Erythroblast (primary cell): ENCODE data around the gene CARD8.

Experiments used
- GATA1 ChIP-seq: IDR thresholded peaks from 2 replicates; pipeline ENCODE4 v1.6.1; 2011; ENCODE audit warnings: low read depth, mild to moderate bottlenecking, control low read depth, low read length, moderate library complexity
- POLR2A ChIP-seq: IDR thresholded peaks from 2 replicates; pipeline ENCODE4 v1.6.1; 2011; ENCODE audit warnings: mild to moderate bottlenecking, low read length

GRCh38 chr19:48254529-48254970 lies 1.2 kb downstream of the CARD8 start:
- TF ChIP-seq POLR2A: no peak
- TF ChIP-seq GATA1: no peak
